ENCODE results near the gene ELL3. TPM values are rescaled to one million over a fixed set of nuclear protein-coding genes. Genes with fewer than 3 reads are reported as not detected.

The ELL3 gene
- total and polyA plus RNA-seq, 2 experiments from 2014 or later, result 5.0 to 6.4 TPM

DNA sequence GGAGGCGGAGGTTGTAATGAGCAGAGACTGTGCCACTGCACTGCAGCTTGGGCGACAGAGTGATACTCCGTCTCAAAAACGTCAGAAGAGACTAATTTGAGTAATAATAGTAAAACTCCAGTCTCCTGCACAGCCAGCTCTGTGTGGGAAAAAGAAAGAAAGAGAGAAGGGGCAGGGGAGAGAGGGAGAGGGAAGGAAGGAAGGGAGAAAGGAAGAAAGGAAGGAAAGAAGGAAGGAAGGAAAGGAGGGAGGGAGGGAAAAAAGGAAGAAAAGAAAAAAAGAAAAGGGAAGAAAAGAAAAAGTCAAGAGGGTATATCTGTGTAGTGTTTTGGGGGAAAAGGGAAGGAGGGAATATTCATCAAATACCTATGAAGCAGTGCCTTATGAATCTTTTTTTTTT lies 53.6 kb downstream of the ELL3 start:
- TF ChIP-seq EZH2 (IDR thresholded peaks at IDR 0.05; ENCODE audit: borderline replicate concordance) (no peak), EZH2phosphoT487 (IDR thresholded peaks at IDR 0.05; ENCODE audit: low read depth, severe bottlenecking, unreplicated experiment) (no peak)
- TF ChIP-seq, protein P1, sequence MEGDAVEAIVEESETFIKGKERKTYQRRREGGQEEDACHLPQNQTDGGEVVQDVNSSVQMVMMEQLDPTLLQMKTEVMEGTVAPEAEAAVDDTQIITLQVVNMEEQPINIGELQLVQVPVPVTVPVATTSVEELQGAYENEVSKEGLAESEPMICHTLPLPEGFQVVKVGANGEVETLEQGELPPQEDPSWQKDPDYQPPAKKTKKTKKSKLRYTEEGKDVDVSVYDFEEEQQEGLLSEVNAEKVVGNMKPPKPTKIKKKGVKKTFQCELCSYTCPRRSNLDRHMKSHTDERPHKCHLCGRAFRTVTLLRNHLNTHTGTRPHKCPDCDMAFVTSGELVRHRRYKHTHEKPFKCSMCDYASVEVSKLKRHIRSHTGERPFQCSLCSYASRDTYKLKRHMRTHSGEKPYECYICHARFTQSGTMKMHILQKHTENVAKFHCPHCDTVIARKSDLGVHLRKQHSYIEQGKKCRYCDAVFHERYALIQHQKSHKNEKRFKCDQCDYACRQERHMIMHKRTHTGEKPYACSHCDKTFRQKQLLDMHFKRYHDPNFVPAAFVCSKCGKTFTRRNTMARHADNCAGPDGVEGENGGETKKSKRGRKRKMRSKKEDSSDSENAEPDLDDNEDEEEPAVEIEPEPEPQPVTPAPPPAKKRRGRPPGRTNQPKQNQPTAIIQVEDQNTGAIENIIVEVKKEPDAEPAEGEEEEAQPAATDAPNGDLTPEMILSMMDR (IDR thresholded peaks at IDR 0.05; ENCODE audit: poor library complexity), result no peak
- no peaks in the 10 kb centered on the region for H3K27me3 ChIP-seq
- H2AFZ ChIP-seq, result no peak overlapping the region
- H3K9me3 ChIP-seq (ENCODE audit: low read depth), result no peaks in the 10 kb centered on the region
- no peak overlapping the region for H3K4me3 ChIP-seq
- H4K20me1 ChIP-seq (ENCODE audit: insufficient read depth, poor library complexity, severe bottlenecking), result no peaks in the 10 kb centered on the region
- no peak overlapping the region for H3K27ac ChIP-seq
- H3K9me2 ChIP-seq (replicated peaks; ENCODE audit: insufficient read depth), result no peaks in the 10 kb centered on the region
- no peak overlapping the region for H3K4me2 ChIP-seq
- no peaks in the 10 kb centered on the region for H3K4me1 ChIP-seq (ENCODE audit: insufficient read depth)
- WGBS (ENCODE audit: low lambda C conversion rate, missing lambda C conversion rate), result 85% methylated on average over 4 of the region's 4 CpGs
- H3K36me3 ChIP-seq (replicated peaks; ENCODE audit: insufficient read depth, low read depth), result no peaks in the 10 kb centered on the region
- no peak for DNase-seq (ENCODE audit: low spot score)
- H3K79me2 ChIP-seq, result no peaks in the 10 kb centered on the region

MicroRNA genes within 50 kb of the gene (microRNA counts, 767-probe panel; counts per million panel counts)
- not detected for microRNA hsa-miR-1282

Small RNA genes lying within 50 kb of the gene (microRNA-seq; reads per million reads assigned to microRNA genes)
- gene MIR1282, result not detected

Small RNA genes lying within 50 kb of the gene (small RNA-seq; reads per million reads assigned to genes)
- gene MIR1282 (not detected), gene RNU6-354P (not detected)

Other genes with a start within 250 kb of the ELL3 start
- 15.1 and 20.8 TPM in 2 replicates for gene PPIP5K1, start 186.8 kb downstream of the ELL3 start, total RNA-seq
- gene PPIP5K1, start 186.8 kb downstream of the ELL3 start, polyA plus RNA-seq, result 6.5 and 7.3 TPM in 2 replicates
- 4.3 and 5.3 TPM in 2 replicates for gene CKMT1B, start 182.9 kb downstream of the ELL3 start, total RNA-seq
- gene CKMT1B, start 182.9 kb downstream of the ELL3 start, polyA plus RNA-seq, result 4.1 and 7.8 TPM in 2 replicates
- 0.23 and 0.44 TPM in 2 replicates for gene STRC, start 158.2 kb downstream of the ELL3 start, total RNA-seq
- gene STRC, start 158.2 kb downstream of the ELL3 start, polyA plus RNA-seq, result 0.47 and 2.0 TPM in 2 replicates
- 0.83 and 3.9 TPM in 2 replicates for gene CATSPER2, start 128.1 kb downstream of the ELL3 start, total RNA-seq
- gene CATSPER2, start 128.1 kb downstream of the ELL3 start, polyA plus RNA-seq, result 0.99 and 2.1 TPM in 2 replicates
- 3.3 and 7.7 TPM in 2 replicates for gene CKMT1A, start 83.1 kb downstream of the ELL3 start, total RNA-seq
- 8.2 and 10.2 TPM in 2 replicates for gene CKMT1A, start 83.1 kb downstream of the ELL3 start, polyA plus RNA-seq
- gene PDIA3, start 30.5 kb downstream of the ELL3 start, total RNA-seq, result 433 and 496 TPM in 2 replicates
- gene PDIA3, start 30.5 kb downstream of the ELL3 start, polyA plus RNA-seq, result 1,326 and 1,358 TPM in 2 replicates
- 958 and 1,175 TPM in 2 replicates for gene SERF2, start 15.4 kb upstream of the ELL3 start, total RNA-seq
- 2,443 and 2,578 TPM in 2 replicates for gene SERF2, start 15.4 kb upstream of the ELL3 start, polyA plus RNA-seq
- gene SERINC4, start 23.3 kb upstream of the ELL3 start, total RNA-seq, result 0.10 and 0.24 TPM in 2 replicates
- not detected in 2 replicates for gene SERINC4, start 23.3 kb upstream of the ELL3 start, polyA plus RNA-seq
- 5.8 and 10.4 TPM in 2 replicates for gene HYPK, start 23.6 kb upstream of the ELL3 start, total RNA-seq
- gene HYPK, start 23.6 kb upstream of the ELL3 start, polyA plus RNA-seq, result 12.8 and 19.2 TPM in 2 replicates
- 26.9 and 37.8 TPM in 2 replicates for gene MFAP1, start 47.7 kb upstream of the ELL3 start, total RNA-seq
- gene MFAP1, start 47.7 kb upstream of the ELL3 start, polyA plus RNA-seq, result 30.9 and 36.9 TPM in 2 replicates
- gene WDR76, start 50.0 kb upstream of the ELL3 start, total RNA-seq, result 4.7 and 7.6 TPM in 2 replicates
- gene WDR76, start 50.0 kb upstream of the ELL3 start, polyA plus RNA-seq, result 0.69 and 1.8 TPM in 2 replicates

Measured in hepatocyte (in vitro differentiated cells).